Stomach (tissue), 9 donors: ENCODE measurements around the gene TEAD3. TPM values are rescaled to one million over a fixed set of nuclear protein-coding genes. Genes with fewer than 3 reads are reported as not detected.

Experiments used
- DNase-seq, 2 donors: peaks; one replicate each; pipeline versions ENCODE4 v3.0.0 to v3.0.0-alpha.2; 2013 to 2019
- H3K27ac ChIP-seq, 5 donors: fragments of 200-600 bp in 4 of 5; sonication (generic) in 4 of 5; one replicate each; pipeline ENCODE4 v1.5.1; 2013 to 2019; ENCODE audit warnings: mild to moderate bottlenecking in 1 of 5, moderate library complexity in 1 of 5
- H3K27me3 ChIP-seq, 3 donors: fragments of 200-600 bp; sonication (generic); one replicate each; pipeline ENCODE4 v1.5.1; 2017 to 2019; ENCODE audit warnings: mixed run types in 1 of 3
- H3K36me3 ChIP-seq, 4 donors: fragments of 200-600 bp; sonication (generic); 1 replicate in 3 of 4; 2 replicates in 1 of 4; pipeline ENCODE4 v1.5.1; 2016 to 2019
- H3K4me1 ChIP-seq, 4 donors: fragments of 200-600 bp; sonication (generic); one replicate each; pipeline ENCODE4 v1.5.1; 2016 to 2019
- H3K4me3 ChIP-seq, 4 donors: fragments of 200-600 bp; sonication (generic) in 3 of 4; one replicate each; pipeline ENCODE4 v1.5.1; 2016 to 2019; ENCODE audit warnings: mild to moderate bottlenecking in 1 of 4
- H3K9me3 ChIP-seq, 4 donors: fragments of 200-600 bp; sonication (generic); one replicate each; pipeline ENCODE4 v1.5.1; 2016 to 2019
- EP300 ChIP-seq: sonication (generic); formaldehyde crosslinking; IDR thresholded peaks from one replicate; pipeline ENCODE4 v1.6.1; 2017; ENCODE audit warnings: antibody characterized with exemption
- POLR2A ChIP-seq, 4 donors: fragments of 450-650 bp; IDR thresholded peaks; one replicate each; pipeline ENCODE4 v1.6.1; 2016; ENCODE audit warnings: antibody characterized with exemption in 4 of 4, control low read depth in 2 of 4, mild to moderate bottlenecking in 1 of 4, moderate library complexity in 1 of 4
- POLR2AphosphoS5 ChIP-seq, 3 donors: sonication (generic); formaldehyde crosslinking; IDR thresholded peaks; one replicate each; pipeline ENCODE4 v1.6.1; 2016; ENCODE audit warnings: antibody characterized with exemption in 3 of 3
- WGBS, 5 donors: extraction: QIAGEN DNeasy Blood & Tissue Kit in 3 of 5; methylation state at CpG; one replicate each; pipeline versions ENCODE4 v1.1.5 to v1.1.7; 2013 to 2018; 5-methylcytosine and 5-hydroxymethylcytosine counted together
- intact Hi-C: fragments of 100-400 bp; cut with DNase I; formaldehyde crosslinking; loops from one replicate; pipeline ENCODE4 v1.15.1; 2023; ENCODE audit warnings: low total_unique reads
- polyA plus RNA-seq, 3 donors: library from polyadenylated mRNA; stranded (reverse); fragments of 200-250 nt; gene quantifications; one replicate each; pipeline ENCODE4 v1.2.3, GENCODE V29; 2013
- total RNA-seq, 5 donors: library from RNA; depleted of rRNA; stranded (reverse); fragments of >200 nt; gene quantifications; one replicate each; pipeline versions ENCODE4 v1.1.0 to v1.2.3, GENCODE V29; 2014 to 2016
- TF ChIP-seq, protein P1 (sequence below), 7 experiments: fragments of 450-650 bp in 4 of 7; fragments of 200-600 bp in 3 of 7; sonication (generic) in 3 of 7; IDR thresholded peaks; one replicate each; pipeline ENCODE4 v1.5.1; 2016 to 2019; ENCODE audit warnings: antibody characterized with exemption in 7 of 7, control low read depth in 2 of 7, mild to moderate bottlenecking in 1 of 7
- donor health status: healthy with polysubstance abuse.
- donor health status: Bipolar disorder and iron deficiency.
- donor health status: healthy.

The TEAD3 gene
- total and polyA plus RNA-seq, 8 donors, result 13.0 to 49.1 (median 18.9) TPM

- Histone ChIP-seq H3K27me3 (peaks cover 0 to 13% (median 0%) of the 10 kb centered on the region in 3 donors), H3K9me3 (no peaks in the 10 kb centered on the region), H3K27ac (peak overlapping the region; percentile 42 to 98 (median 89)), H3K4me3 (peak overlapping the region in 3 of 4 donors; percentile 13 to 29 (median 18)), H3K4me1 (peaks cover 80 to 94% (median 89%) of the 10 kb centered on the region in 4 donors), H3K36me3 (no peaks in the 10 kb centered on the region)
- intact Hi-C loops, result no loop called here
- no peak for TF ChIP-seq POLR2A (IDR thresholded peaks at IDR 0.05)
- no peak for TF ChIP-seq EP300
- TF ChIP-seq POLR2AphosphoS5 (IDR thresholded peaks at IDR 0.05), result no peak
- TF ChIP-seq, protein P1, sequence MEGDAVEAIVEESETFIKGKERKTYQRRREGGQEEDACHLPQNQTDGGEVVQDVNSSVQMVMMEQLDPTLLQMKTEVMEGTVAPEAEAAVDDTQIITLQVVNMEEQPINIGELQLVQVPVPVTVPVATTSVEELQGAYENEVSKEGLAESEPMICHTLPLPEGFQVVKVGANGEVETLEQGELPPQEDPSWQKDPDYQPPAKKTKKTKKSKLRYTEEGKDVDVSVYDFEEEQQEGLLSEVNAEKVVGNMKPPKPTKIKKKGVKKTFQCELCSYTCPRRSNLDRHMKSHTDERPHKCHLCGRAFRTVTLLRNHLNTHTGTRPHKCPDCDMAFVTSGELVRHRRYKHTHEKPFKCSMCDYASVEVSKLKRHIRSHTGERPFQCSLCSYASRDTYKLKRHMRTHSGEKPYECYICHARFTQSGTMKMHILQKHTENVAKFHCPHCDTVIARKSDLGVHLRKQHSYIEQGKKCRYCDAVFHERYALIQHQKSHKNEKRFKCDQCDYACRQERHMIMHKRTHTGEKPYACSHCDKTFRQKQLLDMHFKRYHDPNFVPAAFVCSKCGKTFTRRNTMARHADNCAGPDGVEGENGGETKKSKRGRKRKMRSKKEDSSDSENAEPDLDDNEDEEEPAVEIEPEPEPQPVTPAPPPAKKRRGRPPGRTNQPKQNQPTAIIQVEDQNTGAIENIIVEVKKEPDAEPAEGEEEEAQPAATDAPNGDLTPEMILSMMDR (IDR thresholded peaks at IDR 0.05), result no peak
- DNase-seq, result peak in 1 of 2 donors; percentile 69
- 37 to 71% (median 48%) methylated on average over 1 to 5 of the region's 5 CpGs for WGBS, 5 donors
These were observed 5.2 kb downstream of the TEAD3 start for GRCh38 chr6:35491558-35492257.

- DNase-seq, result peak in 1 of 2 donors; percentile 32
- TF ChIP-seq, protein P1 (IDR thresholded peaks at IDR 0.05), result no peak
- TF ChIP-seq POLR2A (IDR thresholded peaks at IDR 0.05), result no peak
- TF ChIP-seq EP300, result no peak
- TF ChIP-seq POLR2AphosphoS5 (IDR thresholded peaks at IDR 0.05), result no peak
- peak overlapping the region; percentile 18 to 29 (median 29) for H3K4me3 ChIP-seq
- no peaks in the 10 kb centered on the region for H3K36me3 ChIP-seq
- H3K9me3 ChIP-seq, result no peaks in the 10 kb centered on the region
- intact Hi-C loops, result no loop called here
- H3K27me3 ChIP-seq, result peaks cover 0 to 6% (median 0%) of the 10 kb centered on the region in 3 donors
- peak overlapping the region; percentile 60 to 98 (median 89) for H3K27ac ChIP-seq
- 40 to 67% (median 59%) methylated on average over 8 of the region's 8 CpGs for WGBS, 5 donors
- H3K4me1 ChIP-seq, result peaks cover 87 to 100% (median 93%) of the 10 kb centered on the region in 4 donors
These were observed 5.9 kb downstream of the TEAD3 start for GRCh38 chr6:35490821-35491557.

DNA sequence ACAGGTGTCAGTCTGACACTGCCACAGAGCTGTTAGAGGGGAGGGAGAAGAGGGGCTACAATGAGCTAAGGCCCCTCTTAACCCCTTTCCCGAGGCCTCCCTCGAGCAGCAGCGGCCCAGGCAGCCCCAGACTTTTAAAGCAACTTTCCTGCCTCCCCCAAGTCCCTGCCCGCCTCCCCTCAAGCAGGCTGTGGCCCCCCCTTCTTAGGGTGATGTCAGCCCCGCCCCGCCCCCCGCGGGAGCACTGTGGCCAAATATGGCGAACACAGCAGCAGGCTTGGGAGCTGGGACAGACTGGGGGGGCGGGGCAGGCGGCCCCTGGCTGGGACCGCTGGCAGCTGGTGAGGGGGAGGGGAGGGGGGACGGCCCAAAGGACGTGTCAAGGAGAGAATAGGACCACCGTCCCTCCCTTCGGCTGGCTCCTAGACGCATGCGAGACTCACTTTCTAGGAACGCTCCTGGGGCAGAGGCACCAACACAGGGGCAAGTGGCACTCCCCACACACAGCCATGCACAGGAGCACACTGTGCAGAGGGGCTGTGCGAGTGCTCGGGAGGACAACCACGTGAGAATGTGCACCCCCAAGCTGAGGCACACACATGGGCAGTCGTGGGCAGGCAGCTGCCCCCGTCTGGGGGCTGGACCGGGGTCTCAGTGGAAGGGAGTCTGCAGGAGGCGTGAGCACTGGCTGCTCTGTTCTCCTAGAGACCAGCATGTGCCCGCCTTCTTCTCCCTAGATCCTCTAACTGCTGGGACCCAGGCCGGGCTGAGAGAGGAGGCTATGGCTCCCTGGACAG is 6.7 kb downstream of the TEAD3 start:
- TF ChIP-seq POLR2A (IDR thresholded peaks at IDR 0.05) (no peak), POLR2AphosphoS5 (IDR thresholded peaks at IDR 0.05) (no peak), EP300 (peak; percentile 26)
- 34 to 59% (median 48%) methylated on average over 12 to 28 of the region's 28 CpGs for WGBS, 5 donors
- Histone ChIP-seq H3K9me3 (no peaks in the 10 kb centered on the region), H3K4me1 (peaks cover 87 to 100% (median 94%) of the 10 kb centered on the region in 4 donors), H3K36me3 (no peaks in the 10 kb centered on the region), H3K4me3 (peak overlapping the region; percentile 11 to 29 (median 29)), H3K27me3 (no peaks in the 10 kb centered on the region), H3K27ac (peak overlapping the region; percentile 60 to 98 (median 89))
- intact Hi-C loops, result no loop called here
- DNase-seq, result peak in 1 of 2 donors; percentile 94

- H3K4me3 ChIP-seq, result no peak overlapping the region
- 56 to 95% (median 85%) methylated on average over 1 of the region's 1 CpG for WGBS, 5 donors
- H3K27me3 ChIP-seq, result no peaks in the 10 kb centered on the region
- DNase-seq, result no peak
- intact Hi-C loops, result no loop called here
- TF ChIP-seq POLR2A (IDR thresholded peaks at IDR 0.05), result no peak
- no peak for TF ChIP-seq POLR2AphosphoS5 (IDR thresholded peaks at IDR 0.05)
- TF ChIP-seq EP300, result no peak
- TF ChIP-seq, protein P1 (IDR thresholded peaks at IDR 0.05), result no peak
- no peaks in the 10 kb centered on the region for H3K9me3 ChIP-seq
- peaks cover 79 to 100% (median 89%) of the 10 kb centered on the region in 4 donors for H3K4me1 ChIP-seq
- H3K36me3 ChIP-seq, result peaks cover 0 to 8% (median 6%) of the 10 kb centered on the region in 4 donors
- H3K27ac ChIP-seq, result peak overlapping the region; percentile 20 to 98 (median 89)
These were observed 7.8 kb downstream of the TEAD3 start for GRCh38 chr6:35489066-35489465.
